Measurements from ENCODE around the gene CRAMP1.
A peak's percentile ranks its signal among the peaks of the same experiment; 100 is the strongest.
"Not testable (repeated sequence)": the region's sequence is repeated elsewhere in the genome, so short reads cannot be mapped to it uniquely, and the experiment has no call there.

Gene CRAMP1

GRCh38 chr16:1688807-1689560, 76.8 kb downstream of the CRAMP1 start:
- Histone ChIP-seq H3K9me3 (no peaks in the 10 kb centered on the region), H3K4me2 (no peak overlapping the region), H3K27me3 (no peaks in the 10 kb centered on the region), H3K4me1 (no peaks in the 10 kb centered on the region), H3K9ac (no peak overlapping the region), H3K27ac (no peak overlapping the region), H4K20me1 (peaks cover 99% of the 10 kb centered on the region), H3K36me3 (peaks cover 100% of the 10 kb centered on the region), H3K4me3 (no peak overlapping the region)
- TF ChIP-seq Cebpa-rat (IDR thresholded peaks at IDR 0.05) = no peak

GRCh38 chr16:1689853-1690252, 77.7 kb downstream of the CRAMP1 start:
- no peaks in the 10 kb centered on the region for H3K4me1 ChIP-seq
- H3K27ac ChIP-seq = no peak overlapping the region
- no peak overlapping the region for H3K9ac ChIP-seq

GRCh38 chr16:1690810-1691209, 78.7 kb downstream of the CRAMP1 start:
- no peaks in the 10 kb centered on the region for H3K27me3 ChIP-seq
- no peaks in the 10 kb centered on the region for H3K4me1 ChIP-seq
- H4K20me1 ChIP-seq = peaks cover 99% of the 10 kb centered on the region
- TF ChIP-seq Cebpa-rat (IDR thresholded peaks at IDR 0.05) = no peak
- peaks cover 100% of the 10 kb centered on the region for H3K36me3 ChIP-seq
- no peak overlapping the region for H3K4me3 ChIP-seq
- H3K4me2 ChIP-seq = no peak overlapping the region
- no peak overlapping the region for H3K27ac ChIP-seq
- H3K9me3 ChIP-seq = no peaks in the 10 kb centered on the region
- no peak overlapping the region for H3K9ac ChIP-seq

More at GRCh38 chr16:1689853-1690252, 77.7 kb downstream of the CRAMP1 start:
- TF ChIP-seq Cebpa-rat (IDR thresholded peaks at IDR 0.05) = no peak
- peaks cover 99% of the 10 kb centered on the region for H4K20me1 ChIP-seq
- peaks cover 100% of the 10 kb centered on the region for H3K36me3 ChIP-seq
- H3K27me3 ChIP-seq = no peaks in the 10 kb centered on the region
- H3K4me2 ChIP-seq = no peak overlapping the region
- H3K4me3 ChIP-seq = no peak overlapping the region
- no peaks in the 10 kb centered on the region for H3K9me3 ChIP-seq

- H3K27ac ChIP-seq = no peak overlapping the region
- no peaks in the 10 kb centered on the region for H3K27me3 ChIP-seq
- no peak overlapping the region for H3K4me2 ChIP-seq
- H3K36me3 ChIP-seq = peaks cover 100% of the 10 kb centered on the region
- H3K9ac ChIP-seq = no peak overlapping the region
- TF ChIP-seq Cebpa-rat (IDR thresholded peaks at IDR 0.05) = no peak
- peaks cover 99% of the 10 kb centered on the region for H4K20me1 ChIP-seq
- no peaks in the 10 kb centered on the region for H3K9me3 ChIP-seq
- no peaks in the 10 kb centered on the region for H3K4me1 ChIP-seq
- H3K4me3 ChIP-seq = no peak overlapping the region
Measured at GRCh38 chr16:1691276-1691675, 79.1 kb downstream of the CRAMP1 start.

- Histone ChIP-seq H3K36me3 (peaks cover 100% of the 10 kb centered on the region), H3K4me1 (no peaks in the 10 kb centered on the region), H3K9me3 (no peaks in the 10 kb centered on the region), H3K9ac (no peak overlapping the region), H3K27ac (no peak overlapping the region), H4K20me1 (peaks cover 99% of the 10 kb centered on the region), H3K27me3 (no peaks in the 10 kb centered on the region), H3K4me2 (no peak overlapping the region), H3K4me3 (no peak overlapping the region)
- no peak for TF ChIP-seq Cebpa-rat (IDR thresholded peaks at IDR 0.05)
Measured at GRCh38 chr16:1691956-1692355, 79.8 kb downstream of the CRAMP1 start.

- no peak for TF ChIP-seq Cebpa-rat (IDR thresholded peaks at IDR 0.05)
- H3K36me3 ChIP-seq = peaks cover 100% of the 10 kb centered on the region
- H4K20me1 ChIP-seq = peaks cover 94% of the 10 kb centered on the region
Measured at GRCh38 chr16:1696863-1697262, 84.7 kb downstream of the CRAMP1 start.

GRCh38 chr16:1698680-1699079, 86.5 kb downstream of the CRAMP1 start:
- H3K4me3 ChIP-seq = no peak overlapping the region

More at GRCh38 chr16:1696863-1697262, 84.7 kb downstream of the CRAMP1 start:
- H3K9ac ChIP-seq = no peak overlapping the region
- H3K27ac ChIP-seq = no peak overlapping the region
- H3K4me1 ChIP-seq = no peaks in the 10 kb centered on the region
- H3K4me2 ChIP-seq = no peak overlapping the region
- H3K4me3 ChIP-seq = no peak overlapping the region
- no peaks in the 10 kb centered on the region for H3K27me3 ChIP-seq
- H3K9me3 ChIP-seq = no peaks in the 10 kb centered on the region

GRCh38 chr16:1700246-1700645, 88.1 kb downstream of the CRAMP1 start:
- H3K9me3 ChIP-seq = no peaks in the 10 kb centered on the region
- H3K4me1 ChIP-seq = peaks cover 11% of the 10 kb centered on the region
- H4K20me1 ChIP-seq = peaks cover 60% of the 10 kb centered on the region
- H3K27me3 ChIP-seq = no peaks in the 10 kb centered on the region
- peaks cover 84% of the 10 kb centered on the region for H3K36me3 ChIP-seq
- TF ChIP-seq Cebpa-rat (IDR thresholded peaks at IDR 0.05) = no peak
- H3K4me3 ChIP-seq = no peak overlapping the region
- H3K4me2 ChIP-seq = no peak overlapping the region
- H3K9ac ChIP-seq = no peak overlapping the region
- H3K27ac ChIP-seq = no peak overlapping the region

More at GRCh38 chr16:1698680-1699079, 86.5 kb downstream of the CRAMP1 start:
- H3K4me2 ChIP-seq = no peak overlapping the region
- no peak overlapping the region for H3K27ac ChIP-seq
- TF ChIP-seq Cebpa-rat (IDR thresholded peaks at IDR 0.05) = no peak
- no peaks in the 10 kb centered on the region for H3K9me3 ChIP-seq
- H3K27me3 ChIP-seq = no peaks in the 10 kb centered on the region
- no peak overlapping the region for H3K9ac ChIP-seq
- H3K36me3 ChIP-seq = peaks cover 100% of the 10 kb centered on the region
- H3K4me1 ChIP-seq = no peaks in the 10 kb centered on the region
- H4K20me1 ChIP-seq = peaks cover 75% of the 10 kb centered on the region

- no peak overlapping the region for H3K4me3 ChIP-seq
- peaks cover 73% of the 10 kb centered on the region for H3K36me3 ChIP-seq
- no peak for TF ChIP-seq Cebpa-rat (IDR thresholded peaks at IDR 0.05)
- H3K27me3 ChIP-seq = no peaks in the 10 kb centered on the region
- H3K9ac ChIP-seq = 0 out of 2 replicates have a peak overlapping the region, but pooled peaks have one; percentile 12
- no peak overlapping the region for H3K27ac ChIP-seq
- peaks cover 49% of the 10 kb centered on the region for H4K20me1 ChIP-seq
- H3K4me2 ChIP-seq = no peak overlapping the region
- no peaks in the 10 kb centered on the region for H3K9me3 ChIP-seq
- peaks cover 12% of the 10 kb centered on the region for H3K4me1 ChIP-seq
Measured at GRCh38 chr16:1701216-1701878, 89.2 kb downstream of the CRAMP1 start.

GRCh38 chr16:1705324-1705687, 93.1 kb downstream of the CRAMP1 start:
- peak overlapping the region; percentile 97 for H3K4me3 ChIP-seq

More at GRCh38 chr16:1705324-1705687, 93.1 kb downstream of the CRAMP1 start:
- Histone ChIP-seq H3K9ac (peak overlapping the region; percentile 96), H3K4me1 (peaks cover 44% of the 10 kb centered on the region), H3K27ac (peak overlapping the region; percentile 81), H4K20me1 (peaks cover 47% of the 10 kb centered on the region), H3K36me3 (peaks cover 56% of the 10 kb centered on the region), H3K4me2 (peak overlapping the region; percentile 95)
- not testable (repeated sequence) for H3K27me3 ChIP-seq, H3K9me3 ChIP-seq

Data from BLaER1 (cell line).